Hepatocyte (in vitro differentiated cells): ENCODE results near the gene MSI2. TPM values are rescaled to one million over a fixed set of nuclear protein-coding genes. Genes with fewer than 3 reads are reported as not detected.

Experiments used
- DNase-seq: peaks from one replicate; pipeline ENCODE4 v3.0.0-alpha.2; 2016; ENCODE audit warnings: low spot score
- H2AFZ ChIP-seq: fragments of 200-600 bp; sonication (generic); 2 replicates; pipeline ENCODE4 v1.6.0; 2016; ENCODE audit warnings: antibody characterized with exemption, mild to moderate bottlenecking
- H3K27ac ChIP-seq: fragments of 200-600 bp; sonication (generic); 2 replicates; pipeline ENCODE4 v1.5.1; 2016; ENCODE audit warnings: mild to moderate bottlenecking
- H3K27me3 ChIP-seq: fragments of 200-600 bp; sonication (generic); 2 replicates; pipeline ENCODE4 v1.6.1; 2016
- H3K36me3 ChIP-seq: fragments of 200-600 bp; sonication (generic); replicated peaks from 2 replicates; pipeline ENCODE4 v1.5.1; 2016; ENCODE audit warnings: low read depth; ENCODE audit not compliant: insufficient read depth
- H3K4me1 ChIP-seq: fragments of 200-600 bp; sonication (generic); 2 replicates; pipeline ENCODE4 v1.5.1; 2016; ENCODE audit warnings: mild to moderate bottlenecking, moderate library complexity; ENCODE audit not compliant: insufficient read depth
- H3K4me2 ChIP-seq: fragments of 200-600 bp; sonication (generic); 2 replicates; pipeline ENCODE4 v1.6.0; 2016
- H3K4me3 ChIP-seq: fragments of 200-600 bp; sonication (generic); 2 replicates; pipeline ENCODE4 v1.5.1; 2016; ENCODE audit warnings: mild to moderate bottlenecking
- H3K79me2 ChIP-seq: fragments of 200-600 bp; sonication (generic); 2 replicates; pipeline ENCODE4 v1.6.0; 2017; ENCODE audit warnings: mild to moderate bottlenecking
- H3K9me2 ChIP-seq: fragments of 200-600 bp; sonication (generic); replicated peaks from 2 replicates; pipeline ENCODE4 v1.6.0; 2017; ENCODE audit warnings: mild to moderate bottlenecking; ENCODE audit not compliant: insufficient read depth
- H3K9me3 ChIP-seq: fragments of 200-600 bp; sonication (generic); 2 replicates; pipeline ENCODE4 v1.5.1; 2016; ENCODE audit warnings: low read depth, mild to moderate bottlenecking
- H4K20me1 ChIP-seq: fragments of 200-600 bp; sonication (generic); 2 replicates; pipeline ENCODE4 v1.6.0; 2016; ENCODE audit warnings: mild to moderate bottlenecking; ENCODE audit not compliant: insufficient read depth, poor library complexity, severe bottlenecking
- EZH2 ChIP-seq: fragments of 200-600 bp; sonication (generic); IDR thresholded peaks from 2 replicates; pipeline ENCODE4 v1.6.1; 2016; ENCODE audit warnings: antibody characterized with exemption, mild to moderate bottlenecking, borderline replicate concordance
- EZH2phosphoT487 ChIP-seq: fragments of 200-600 bp; sonication (generic); IDR thresholded peaks from one replicate; pipeline ENCODE4 v1.6.1; 2018; ENCODE audit warnings: antibody characterized with exemption, mild to moderate bottlenecking, low read depth, moderate library complexity; ENCODE audit not compliant: unreplicated experiment, severe bottlenecking
- WGBS: methylation state at CpG from one replicate; pipeline ENCODE4 v1.1.6; 2016; ENCODE audit warnings: low lambda C conversion rate; ENCODE audit errors: missing lambda C conversion rate; 5-methylcytosine and 5-hydroxymethylcytosine counted together
- polyA plus RNA-seq: library from polyadenylated mRNA; unstranded; fragments of >200 nt; fragmentation: Nextera tagmentation; extraction: Ambion mirVana; gene quantifications from 2 replicates; pipeline ENCODE4 v1.2.1, GENCODE V29; 2016
- total RNA-seq: library from RNA; depleted of rRNA; stranded (reverse); fragments of >200 nt; gene quantifications from 2 replicates; pipeline ENCODE4 v1.2.3, GENCODE V29; 2014
- TF ChIP-seq, protein P1 (sequence below): fragments of 200-600 bp; sonication (generic); IDR thresholded peaks from 2 replicates; pipeline ENCODE4 v1.5.1; 2016; ENCODE audit warnings: antibody characterized with exemption, mild to moderate bottlenecking; ENCODE audit not compliant: poor library complexity

The MSI2 gene
- total and polyA plus RNA-seq, 2 experiments from 2014 or later: 16.1 to 60.6 TPM

DNA sequence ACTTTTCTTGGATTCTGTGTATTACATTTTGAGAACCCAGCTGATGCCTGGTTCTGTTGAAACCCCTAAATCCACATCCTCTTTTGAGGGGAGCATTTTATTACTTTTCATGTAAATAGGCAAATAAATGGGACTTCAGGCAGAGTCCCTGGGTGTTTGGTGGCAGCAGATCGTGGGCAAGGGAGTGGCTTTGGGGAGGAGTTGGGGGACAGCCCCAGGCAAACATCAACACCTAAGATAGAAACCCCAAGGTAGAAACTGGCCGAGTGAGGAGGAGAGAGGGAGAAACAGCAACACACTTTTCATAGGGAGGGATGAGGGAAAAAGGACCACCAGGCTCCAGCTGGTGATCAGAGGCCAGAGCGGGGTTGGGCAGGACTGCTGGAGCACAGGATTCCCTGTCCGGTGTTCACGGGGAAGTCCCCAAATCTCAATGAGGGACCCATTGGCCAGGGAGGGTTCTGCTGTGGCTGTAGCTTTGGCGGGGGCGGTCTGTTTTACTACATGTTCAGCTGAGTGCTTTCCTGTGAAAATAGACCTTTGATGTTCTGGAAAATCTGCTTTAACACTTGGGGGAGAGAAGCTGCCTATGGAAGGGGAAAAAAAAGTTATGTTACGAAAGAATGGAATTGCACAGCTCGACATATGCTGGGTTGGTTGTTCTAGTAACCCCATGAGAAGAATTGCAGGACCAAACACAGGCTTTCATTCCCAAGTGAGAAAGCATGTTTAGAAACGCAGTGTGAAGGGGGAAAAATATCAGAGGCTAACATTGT, 46.6 kb downstream of the MSI2 start:
- H3K4me2 ChIP-seq: no peak overlapping the region
- TF ChIP-seq EZH2 (no peak), EZH2phosphoT487 (no peak)
- TF ChIP-seq, protein P1, sequence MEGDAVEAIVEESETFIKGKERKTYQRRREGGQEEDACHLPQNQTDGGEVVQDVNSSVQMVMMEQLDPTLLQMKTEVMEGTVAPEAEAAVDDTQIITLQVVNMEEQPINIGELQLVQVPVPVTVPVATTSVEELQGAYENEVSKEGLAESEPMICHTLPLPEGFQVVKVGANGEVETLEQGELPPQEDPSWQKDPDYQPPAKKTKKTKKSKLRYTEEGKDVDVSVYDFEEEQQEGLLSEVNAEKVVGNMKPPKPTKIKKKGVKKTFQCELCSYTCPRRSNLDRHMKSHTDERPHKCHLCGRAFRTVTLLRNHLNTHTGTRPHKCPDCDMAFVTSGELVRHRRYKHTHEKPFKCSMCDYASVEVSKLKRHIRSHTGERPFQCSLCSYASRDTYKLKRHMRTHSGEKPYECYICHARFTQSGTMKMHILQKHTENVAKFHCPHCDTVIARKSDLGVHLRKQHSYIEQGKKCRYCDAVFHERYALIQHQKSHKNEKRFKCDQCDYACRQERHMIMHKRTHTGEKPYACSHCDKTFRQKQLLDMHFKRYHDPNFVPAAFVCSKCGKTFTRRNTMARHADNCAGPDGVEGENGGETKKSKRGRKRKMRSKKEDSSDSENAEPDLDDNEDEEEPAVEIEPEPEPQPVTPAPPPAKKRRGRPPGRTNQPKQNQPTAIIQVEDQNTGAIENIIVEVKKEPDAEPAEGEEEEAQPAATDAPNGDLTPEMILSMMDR: no peak
- no peaks in the 10 kb centered on the region for H3K9me2 ChIP-seq
- no peak for DNase-seq
- 70% methylated on average over 10 of the region's 10 CpGs for WGBS
- H3K9me3 ChIP-seq: peaks cover 10% of the 10 kb centered on the region
- H3K36me3 ChIP-seq: peaks cover 6% of the 10 kb centered on the region
- H4K20me1 ChIP-seq: no peaks in the 10 kb centered on the region
- H3K4me1 ChIP-seq: no peaks in the 10 kb centered on the region
- H2AFZ ChIP-seq: no peak overlapping the region
- no peak overlapping the region for H3K4me3 ChIP-seq
- H3K27me3 ChIP-seq: no peaks in the 10 kb centered on the region
- peaks cover 61% of the 10 kb centered on the region for H3K79me2 ChIP-seq
- no peak overlapping the region for H3K27ac ChIP-seq

- Histone ChIP-seq H3K4me3 (no peak overlapping the region), H3K9me3 (no peaks in the 10 kb centered on the region), H2AFZ (no peak overlapping the region), H4K20me1 (no peaks in the 10 kb centered on the region), H3K36me3 (no peaks in the 10 kb centered on the region), H3K27ac (no peak overlapping the region), H3K27me3 (no peaks in the 10 kb centered on the region), H3K4me2 (no peak overlapping the region), H3K9me2 (no peaks in the 10 kb centered on the region), H3K79me2 (peaks cover 52% of the 10 kb centered on the region), H3K4me1 (no peaks in the 10 kb centered on the region)
- WGBS: 90% methylated on average over 13 of the region's 13 CpGs
- TF ChIP-seq EZH2 (no peak), EZH2phosphoT487 (no peak)
- TF ChIP-seq, protein P1: no peak
- no peak for DNase-seq
Measured at GRCh38 chr17:57305144-57305728, 48.9 kb downstream of the MSI2 start.

- no peak for DNase-seq
- H3K79me2 ChIP-seq: peaks cover 59% of the 10 kb centered on the region
- no peaks in the 10 kb centered on the region for H3K27me3 ChIP-seq
- no peak overlapping the region for H2AFZ ChIP-seq
- no peaks in the 10 kb centered on the region for H3K36me3 ChIP-seq
- no peak overlapping the region for H3K27ac ChIP-seq
- no peak for TF ChIP-seq EZH2
- TF ChIP-seq EZH2phosphoT487: no peak
- no peaks in the 10 kb centered on the region for H3K4me1 ChIP-seq
- H4K20me1 ChIP-seq: no peaks in the 10 kb centered on the region
- H3K9me2 ChIP-seq: no peaks in the 10 kb centered on the region
- no peak overlapping the region for H3K4me2 ChIP-seq
- WGBS: 90% methylated on average over 5 of the region's 5 CpGs
- H3K9me3 ChIP-seq: no peaks in the 10 kb centered on the region
- no peak overlapping the region for H3K4me3 ChIP-seq
Measured at GRCh38 chr17:57305908-57306504, 49.7 kb downstream of the MSI2 start.
